ENCODE measurements around the gene THRB.

Gene THRB

GRCh38 chr3:24229468-24230221, 265.0 kb downstream of the THRB start:
- no peak for DNase-seq
- Mint-ChIP-seq H3K4me1 (ENCODE audit: low read depth) (no peaks in the 10 kb centered on the region), H3K36me3 (ENCODE audit: low read depth) (no peaks in the 10 kb centered on the region), H3K9me3 (no peaks in the 10 kb centered on the region), H3K27ac (no peak overlapping the region), H3K4me3 (no peak overlapping the region), H3K27me3 (peaks cover 2% of the 10 kb centered on the region)

DNA sequence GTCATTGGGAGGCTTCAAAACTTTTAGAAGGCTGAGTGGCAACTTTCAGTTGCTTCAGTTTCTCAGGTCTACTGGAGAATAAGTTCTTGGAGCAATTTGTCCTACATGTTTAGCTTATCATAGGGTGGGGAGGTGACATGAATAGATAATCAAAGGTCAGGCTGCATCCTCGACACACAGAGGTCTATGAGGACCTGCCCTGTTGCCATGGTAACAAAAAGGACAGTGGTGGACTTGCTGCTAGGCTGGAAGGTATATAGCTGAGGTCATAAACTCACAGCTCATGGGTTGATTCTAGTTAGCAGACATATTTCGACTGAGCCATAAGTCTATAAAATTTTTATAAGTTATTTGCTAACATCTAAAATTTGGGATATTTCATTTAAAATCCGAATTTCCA, 267.0 kb downstream of the THRB start:
- Mint-ChIP-seq H3K4me3 (no peak overlapping the region), H3K36me3 (ENCODE audit: low read depth) (no peaks in the 10 kb centered on the region), H3K4me1 (ENCODE audit: low read depth) (no peaks in the 10 kb centered on the region), H3K27me3 (peaks cover 5% of the 10 kb centered on the region), H3K27ac (no peak overlapping the region), H3K9me3 (no peaks in the 10 kb centered on the region)
- DNase-seq: no peak

- no peaks in the 10 kb centered on the region for H3K36me3 Mint-ChIP-seq (ENCODE audit: low read depth)
- peaks cover 11% of the 10 kb centered on the region for H3K27me3 Mint-ChIP-seq
- DNase-seq: no peak
- H3K4me3 Mint-ChIP-seq: no peak overlapping the region
- no peak overlapping the region for H3K27ac Mint-ChIP-seq
- H3K4me1 Mint-ChIP-seq (ENCODE audit: low read depth): no peaks in the 10 kb centered on the region
- no peaks in the 10 kb centered on the region for H3K9me3 Mint-ChIP-seq
Observed at GRCh38 chr3:24226397-24226796, 268.3 kb downstream of the THRB start.

DNA sequence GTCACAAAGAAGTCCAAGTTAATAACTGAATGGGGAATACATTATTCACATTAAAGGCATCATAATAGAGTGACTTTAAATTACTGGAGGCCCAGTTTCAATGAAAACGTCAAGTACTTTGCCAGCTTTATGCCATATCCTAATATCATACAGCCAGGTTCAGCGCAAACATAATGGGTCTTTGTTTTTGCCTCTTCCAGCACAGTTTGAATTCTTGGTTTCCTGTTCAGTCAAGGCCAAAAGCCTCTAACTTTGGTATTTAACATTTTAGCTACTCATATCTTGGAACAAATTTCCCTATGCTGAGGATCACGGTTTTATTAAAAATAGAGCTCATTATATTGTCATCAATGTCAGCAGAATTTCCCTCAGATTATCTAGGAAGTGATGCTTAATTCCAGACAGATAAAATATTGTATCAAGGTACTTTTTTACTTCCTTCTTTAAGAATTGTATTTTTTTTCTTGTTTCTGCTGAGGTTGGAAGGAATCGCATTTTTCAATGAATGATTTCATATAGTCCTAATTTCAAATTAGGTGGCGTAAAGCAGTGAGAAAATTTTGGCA, 269.2 kb downstream of the THRB start:
- Mint-ChIP-seq H3K27ac (no peak overlapping the region), H3K4me3 (no peak overlapping the region)
- DNase-seq: no peak

GRCh38 chr3:24224666-24225384, 269.8 kb downstream of the THRB start:
- Mint-ChIP-seq H3K36me3 (ENCODE audit: low read depth) (no peaks in the 10 kb centered on the region), H3K4me1 (ENCODE audit: low read depth) (no peaks in the 10 kb centered on the region), H3K27me3 (peaks cover 11% of the 10 kb centered on the region), H3K9me3 (no peaks in the 10 kb centered on the region), H3K4me3 (no peak overlapping the region), H3K27ac (no peak overlapping the region)
- DNase-seq: no peak

More for the DNA sequence above, 269.2 kb downstream of the THRB start:
- H3K9me3 Mint-ChIP-seq: no peaks in the 10 kb centered on the region
- H3K27me3 Mint-ChIP-seq: peaks cover 11% of the 10 kb centered on the region
- H3K4me1 Mint-ChIP-seq (ENCODE audit: low read depth): no peaks in the 10 kb centered on the region
- no peaks in the 10 kb centered on the region for H3K36me3 Mint-ChIP-seq (ENCODE audit: low read depth)

DNA sequence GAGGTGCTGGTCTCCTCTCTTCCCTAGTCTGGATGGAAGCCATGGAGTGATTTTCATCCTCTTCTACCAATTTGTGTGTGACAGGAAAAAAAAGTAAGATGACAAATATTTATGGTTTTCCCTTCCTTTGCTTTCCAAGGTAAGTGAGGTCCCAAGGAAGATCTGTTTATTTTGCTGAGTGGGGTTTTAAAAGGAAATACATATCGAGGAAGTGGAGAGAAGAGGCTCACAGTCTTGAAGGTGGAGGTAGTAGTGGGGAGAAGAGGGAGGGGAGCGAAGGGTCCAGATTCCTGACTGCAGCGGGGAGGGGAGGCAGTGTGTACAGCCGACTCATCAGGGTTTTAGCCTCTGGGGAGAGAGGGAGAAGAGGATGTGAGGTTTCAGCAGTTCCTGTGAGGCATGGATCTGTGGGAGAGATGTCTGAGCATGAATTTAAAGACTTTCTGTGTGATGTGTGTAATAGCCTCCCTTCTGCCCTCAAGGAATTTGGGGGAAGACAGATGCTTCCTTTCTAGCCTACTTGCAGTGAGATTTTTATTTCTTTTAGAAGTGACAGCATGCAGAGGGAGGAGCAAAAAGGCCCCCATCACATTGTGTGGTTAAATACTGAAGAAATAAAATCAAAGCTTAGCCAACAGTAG, 272.4 kb downstream of the THRB start:
- DNase-seq: no peak
- no peak overlapping the region for H3K4me3 Mint-ChIP-seq
- no peak overlapping the region for H3K27ac Mint-ChIP-seq
- H3K9me3 Mint-ChIP-seq: no peaks in the 10 kb centered on the region
- peaks cover 11% of the 10 kb centered on the region for H3K27me3 Mint-ChIP-seq
- no peaks in the 10 kb centered on the region for H3K4me1 Mint-ChIP-seq (ENCODE audit: low read depth)
- H3K36me3 Mint-ChIP-seq (ENCODE audit: low read depth): no peaks in the 10 kb centered on the region

GRCh38 chr3:24220859-24221657, 273.6 kb downstream of the THRB start:
- no peak for DNase-seq
- no peaks in the 10 kb centered on the region for H3K36me3 Mint-ChIP-seq (ENCODE audit: low read depth)
- no peaks in the 10 kb centered on the region for H3K9me3 Mint-ChIP-seq
- no peak overlapping the region for H3K4me3 Mint-ChIP-seq
- H3K27ac Mint-ChIP-seq: no peak overlapping the region
- peaks cover 11% of the 10 kb centered on the region for H3K27me3 Mint-ChIP-seq
- no peaks in the 10 kb centered on the region for H3K4me1 Mint-ChIP-seq (ENCODE audit: low read depth)

- Mint-ChIP-seq H3K27me3 (no peaks in the 10 kb centered on the region), H3K27ac (no peak overlapping the region), H3K36me3 (ENCODE audit: low read depth) (no peaks in the 10 kb centered on the region), H3K4me3 (no peak overlapping the region), H3K9me3 (no peaks in the 10 kb centered on the region), H3K4me1 (ENCODE audit: low read depth) (no peaks in the 10 kb centered on the region)
- no peak for DNase-seq
Observed at GRCh38 chr3:24215502-24215901, 279.1 kb downstream of the THRB start.

DNA sequence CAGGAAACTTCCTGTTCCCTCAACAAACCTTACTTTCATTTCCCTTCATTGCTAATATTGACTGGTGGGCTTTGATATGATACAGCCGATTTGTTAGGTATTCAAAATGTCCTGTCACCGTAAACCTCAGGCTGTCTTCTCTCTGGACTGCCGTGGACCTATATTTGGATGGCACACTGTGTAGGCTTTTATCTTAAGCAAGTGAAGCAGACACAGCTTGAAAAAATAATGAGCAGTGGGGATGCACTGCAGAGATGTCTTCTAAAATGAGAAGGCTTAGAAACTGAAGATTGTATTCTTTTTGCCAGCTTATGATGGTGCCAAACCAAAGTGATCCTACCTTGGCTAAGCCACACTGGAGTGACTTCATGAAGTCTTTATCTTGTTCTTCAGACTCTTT, 283.3 kb downstream of the THRB start:
- H3K36me3 Mint-ChIP-seq (ENCODE audit: low read depth): no peaks in the 10 kb centered on the region
- H3K27me3 Mint-ChIP-seq: peaks cover 8% of the 10 kb centered on the region
- H3K4me1 Mint-ChIP-seq (ENCODE audit: low read depth): no peaks in the 10 kb centered on the region
- H3K4me3 Mint-ChIP-seq: no peak overlapping the region
- no peaks in the 10 kb centered on the region for H3K9me3 Mint-ChIP-seq
- no peak for DNase-seq
- no peak overlapping the region for H3K27ac Mint-ChIP-seq

- no peak overlapping the region for H3K27ac Mint-ChIP-seq
- H3K36me3 Mint-ChIP-seq (ENCODE audit: low read depth): no peaks in the 10 kb centered on the region
- H3K4me3 Mint-ChIP-seq: no peak overlapping the region
- H3K9me3 Mint-ChIP-seq: no peaks in the 10 kb centered on the region
- peaks cover 19% of the 10 kb centered on the region for H3K27me3 Mint-ChIP-seq
- H3K4me1 Mint-ChIP-seq (ENCODE audit: low read depth): no peaks in the 10 kb centered on the region
- no peak for DNase-seq
Observed at GRCh38 chr3:24202071-24202470, 292.6 kb downstream of the THRB start.

DNA sequence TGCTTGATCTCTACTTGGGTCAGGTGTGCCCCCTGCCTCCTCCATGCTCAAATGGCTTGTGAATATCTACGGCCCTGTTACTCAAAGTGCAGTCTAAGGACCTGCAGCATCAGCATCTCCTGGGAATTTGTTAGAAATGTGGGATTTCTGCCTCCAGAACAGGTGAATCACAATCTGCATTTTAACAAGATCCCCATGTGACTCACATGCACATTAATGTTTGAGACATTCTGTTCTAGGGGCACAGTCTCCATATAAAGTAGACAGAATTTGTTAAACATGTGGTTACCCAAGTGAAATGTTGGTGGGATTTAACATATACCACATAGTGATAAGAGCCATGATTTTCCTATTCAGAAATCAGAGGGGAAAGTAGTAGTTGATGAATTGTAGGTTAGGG, 293.3 kb downstream of the THRB start:
- H3K36me3 Mint-ChIP-seq (ENCODE audit: low read depth): no peaks in the 10 kb centered on the region
- H3K27ac Mint-ChIP-seq: no peak overlapping the region
- no peaks in the 10 kb centered on the region for H3K4me1 Mint-ChIP-seq (ENCODE audit: low read depth)
- no peak overlapping the region for H3K4me3 Mint-ChIP-seq
- H3K9me3 Mint-ChIP-seq: no peaks in the 10 kb centered on the region
- no peak for DNase-seq
- peaks cover 19% of the 10 kb centered on the region for H3K27me3 Mint-ChIP-seq

DNA sequence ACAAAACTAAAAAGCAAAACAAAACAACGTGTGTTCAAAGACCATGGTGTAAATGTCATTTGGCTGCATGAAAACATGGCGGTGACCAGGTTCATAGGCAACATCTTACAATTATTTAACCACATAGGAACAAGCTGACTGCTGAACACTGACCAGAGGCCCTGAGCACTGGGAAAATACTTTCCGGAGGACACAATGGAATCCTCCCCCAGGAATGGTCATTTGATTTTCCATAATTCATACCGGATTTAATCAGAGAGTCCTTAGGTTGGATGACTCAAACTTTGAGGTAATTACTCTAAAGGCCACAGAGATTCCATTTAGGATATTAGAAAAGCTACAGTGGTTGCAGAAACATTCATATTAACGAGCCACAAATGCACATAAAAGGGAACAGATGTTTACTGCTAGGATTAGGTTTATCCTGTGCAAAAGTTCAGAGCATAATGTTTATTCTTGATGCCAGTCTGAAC, 294.8 kb downstream of the THRB start:
- no peak for DNase-seq
- H3K36me3 Mint-ChIP-seq (ENCODE audit: low read depth): no peaks in the 10 kb centered on the region
- no peak overlapping the region for H3K27ac Mint-ChIP-seq
- H3K4me3 Mint-ChIP-seq: no peak overlapping the region
- H3K9me3 Mint-ChIP-seq: no peaks in the 10 kb centered on the region
- H3K27me3 Mint-ChIP-seq: peaks cover 20% of the 10 kb centered on the region
- H3K4me1 Mint-ChIP-seq (ENCODE audit: low read depth): no peaks in the 10 kb centered on the region

DNA sequence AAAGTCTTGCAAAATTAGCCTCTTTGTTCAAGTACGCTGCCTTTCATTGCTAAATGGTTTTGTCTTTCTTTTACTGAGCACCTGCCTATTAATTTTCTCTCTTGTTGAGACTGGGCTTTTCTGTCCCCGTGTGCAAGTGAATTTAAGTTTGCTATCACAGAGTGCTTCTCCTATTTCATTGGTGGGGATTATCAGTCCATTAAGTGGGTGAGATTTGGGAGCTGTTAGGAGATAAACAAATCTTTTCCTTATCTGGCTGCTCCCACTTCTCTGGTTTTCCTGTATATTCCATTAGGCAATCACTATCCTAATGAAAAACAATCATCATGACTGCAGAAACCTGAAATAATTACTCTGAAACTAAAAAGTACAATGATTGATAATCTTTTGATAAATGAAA, 295.4 kb downstream of the THRB start:
- Mint-ChIP-seq H3K27ac (no peak overlapping the region), H3K27me3 (peaks cover 18% of the 10 kb centered on the region), H3K9me3 (no peaks in the 10 kb centered on the region), H3K36me3 (ENCODE audit: low read depth) (no peaks in the 10 kb centered on the region), H3K4me3 (no peak overlapping the region), H3K4me1 (ENCODE audit: low read depth) (no peaks in the 10 kb centered on the region)
- DNase-seq: no peak

- no peaks in the 10 kb centered on the region for H3K9me3 Mint-ChIP-seq
- DNase-seq: no peak
- H3K4me3 Mint-ChIP-seq: no peak overlapping the region
- no peaks in the 10 kb centered on the region for H3K36me3 Mint-ChIP-seq (ENCODE audit: low read depth)
- H3K27ac Mint-ChIP-seq: no peak overlapping the region
- peaks cover 18% of the 10 kb centered on the region for H3K27me3 Mint-ChIP-seq
- no peaks in the 10 kb centered on the region for H3K4me1 Mint-ChIP-seq (ENCODE audit: low read depth)
Observed at GRCh38 chr3:24198728-24199127, 295.9 kb downstream of the THRB start.
